Activated naive CD4-positive, alpha-beta T cell treated with anti-CD3 and anti-CD28 coated beads, Interleukin-2, amount 10 ng/mL, durations not matched to agents 7 days and 5 days (primary cell): ENCODE measurements around the gene PRKG2.
"Not testable (repeated sequence)": the region's sequence is repeated elsewhere in the genome, so short reads cannot be mapped to it uniquely, and the experiment has no call there.

Source experiments
- CTCF ChIA-PET: fragments of 350-600 bp; sonication (Branson Sonifier 250); formaldehyde crosslinking; loops from one replicate; lab custom pipeline; 2021; ENCODE audit warnings: antibody characterized with exemption; lab: Charles Lee
- DNase-seq: peaks from one replicate; pipeline ENCODE4 v3.0.0-alpha.2; 2020
- H3K27ac Mint-ChIP-seq: one replicate; pipeline ENCODE4 v1.8.0; 2021; ENCODE audit warnings: mild to moderate bottlenecking, moderate library complexity, mixed read lengths
- H3K27me3 Mint-ChIP-seq: one replicate; pipeline ENCODE4 v1.8.0; 2021; ENCODE audit warnings: mild to moderate bottlenecking, mixed read lengths
- H3K36me3 Mint-ChIP-seq: one replicate; pipeline ENCODE4 v1.8.0; 2021; ENCODE audit warnings: mixed read lengths
- H3K4me1 Mint-ChIP-seq: one replicate; pipeline ENCODE4 v1.8.0; 2021; ENCODE audit warnings: mixed read lengths
- H3K4me3 Mint-ChIP-seq: one replicate; pipeline ENCODE4 v1.8.0; 2021; ENCODE audit warnings: mild to moderate bottlenecking, moderate library complexity, mixed read lengths
- H3K9me3 Mint-ChIP-seq: one replicate; pipeline ENCODE4 v1.8.0; 2021; ENCODE audit warnings: mixed read lengths

Gene PRKG2

GRCh38 chr4:81153714-81154323 is 61.2 kb downstream of the PRKG2 start:
- H3K9me3 Mint-ChIP-seq, H3K36me3 Mint-ChIP-seq, H3K4me1 Mint-ChIP-seq, CTCF ChIA-PET, H3K27me3 Mint-ChIP-seq: not testable (repeated sequence)
- peak; percentile 41 for DNase-seq
- peak overlapping the region; percentile 74 for H3K4me3 Mint-ChIP-seq
- peak overlapping the region; percentile 84 for H3K27ac Mint-ChIP-seq

- H3K27me3 Mint-ChIP-seq = no peaks in the 10 kb centered on the region
- H3K4me3 Mint-ChIP-seq = peak overlapping the region; percentile 74
- H3K36me3 Mint-ChIP-seq = no peaks in the 10 kb centered on the region
- no peak for DNase-seq
- peaks cover 2% of the 10 kb centered on the region for H3K4me1 Mint-ChIP-seq
- H3K9me3 Mint-ChIP-seq = peaks cover 3% of the 10 kb centered on the region
- peak overlapping the region; percentile 84 for H3K27ac Mint-ChIP-seq
- CTCF ChIA-PET = no interaction called here
Observed at GRCh38 chr4:81152839-81153713, 61.9 kb downstream of the PRKG2 start.

GRCh38 chr4:81149976-81150375 is 65.0 kb downstream of the PRKG2 start:
- H3K9me3 Mint-ChIP-seq = peaks cover 3% of the 10 kb centered on the region
- CTCF ChIA-PET = no interaction called here

GRCh38 chr4:81148576-81148975 is 66.4 kb downstream of the PRKG2 start:
- no peak for DNase-seq

More at GRCh38 chr4:81149976-81150375, 65.0 kb downstream of the PRKG2 start:
- no peak for DNase-seq
- Mint-ChIP-seq H3K4me1 (peaks cover 2% of the 10 kb centered on the region), H3K4me3 (no peak overlapping the region), H3K36me3 (no peaks in the 10 kb centered on the region), H3K27ac (no peak overlapping the region), H3K27me3 (no peaks in the 10 kb centered on the region)

GRCh38 chr4:81146466-81146865 is 68.6 kb downstream of the PRKG2 start:
- H3K9me3 Mint-ChIP-seq = no peaks in the 10 kb centered on the region
- H3K4me3 Mint-ChIP-seq = no peak overlapping the region
- CTCF ChIA-PET = no interaction called here

More at GRCh38 chr4:81148576-81148975, 66.4 kb downstream of the PRKG2 start:
- Mint-ChIP-seq H3K4me1 (peaks cover 1% of the 10 kb centered on the region), H3K27ac (no peak overlapping the region), H3K9me3 (peaks cover under 1% of the 10 kb centered on the region), H3K36me3 (no peaks in the 10 kb centered on the region), H3K27me3 (no peaks in the 10 kb centered on the region), H3K4me3 (no peak overlapping the region)
- CTCF ChIA-PET = no interaction called here

GRCh38 chr4:81143183-81143582 is 71.8 kb downstream of the PRKG2 start:
- Mint-ChIP-seq H3K9me3 (no peaks in the 10 kb centered on the region), H3K4me1 (no peaks in the 10 kb centered on the region), H3K36me3 (no peaks in the 10 kb centered on the region), H3K4me3 (no peak overlapping the region), H3K27ac (no peak overlapping the region), H3K27me3 (no peaks in the 10 kb centered on the region)
- no peak for DNase-seq
- CTCF ChIA-PET = no interaction called here

More at GRCh38 chr4:81146466-81146865, 68.6 kb downstream of the PRKG2 start:
- Mint-ChIP-seq H3K27me3 (no peaks in the 10 kb centered on the region), H3K36me3 (no peaks in the 10 kb centered on the region), H3K27ac (no peak overlapping the region), H3K4me1 (no peaks in the 10 kb centered on the region)
- no peak for DNase-seq

GRCh38 chr4:81142744-81143143 is 72.3 kb downstream of the PRKG2 start:
- Mint-ChIP-seq H3K9me3 (no peaks in the 10 kb centered on the region), H3K4me1 (no peaks in the 10 kb centered on the region), H3K27ac (no peak overlapping the region), H3K27me3 (no peaks in the 10 kb centered on the region), H3K36me3 (no peaks in the 10 kb centered on the region), H3K4me3 (no peak overlapping the region)
- DNase-seq = no peak
- CTCF ChIA-PET = no interaction called here

- Mint-ChIP-seq H3K27ac (no peak overlapping the region), H3K9me3 (no peaks in the 10 kb centered on the region), H3K4me1 (no peaks in the 10 kb centered on the region), H3K36me3 (no peaks in the 10 kb centered on the region), H3K4me3 (no peak overlapping the region), H3K27me3 (no peaks in the 10 kb centered on the region)
- CTCF ChIA-PET = no interaction called here
- no peak for DNase-seq
Observed at GRCh38 chr4:81137894-81138293, 77.1 kb downstream of the PRKG2 start.

GRCh38 chr4:81137446-81137845 is 77.6 kb downstream of the PRKG2 start:
- DNase-seq = no peak
- no peaks in the 10 kb centered on the region for H3K36me3 Mint-ChIP-seq
- no peaks in the 10 kb centered on the region for H3K9me3 Mint-ChIP-seq
- no peaks in the 10 kb centered on the region for H3K4me1 Mint-ChIP-seq
- no peaks in the 10 kb centered on the region for H3K27me3 Mint-ChIP-seq
- CTCF ChIA-PET = no interaction called here
- no peak overlapping the region for H3K27ac Mint-ChIP-seq
- H3K4me3 Mint-ChIP-seq = no peak overlapping the region

GRCh38 chr4:81136161-81136905 is 78.7 kb downstream of the PRKG2 start:
- no peak overlapping the region for H3K4me3 Mint-ChIP-seq
- H3K27ac Mint-ChIP-seq = no peak overlapping the region
- DNase-seq = no peak
- no peaks in the 10 kb centered on the region for H3K27me3 Mint-ChIP-seq
- no peaks in the 10 kb centered on the region for H3K36me3 Mint-ChIP-seq
- H3K4me1 Mint-ChIP-seq = no peaks in the 10 kb centered on the region
- no peaks in the 10 kb centered on the region for H3K9me3 Mint-ChIP-seq
- CTCF ChIA-PET = no interaction called here

- no peak overlapping the region for H3K27ac Mint-ChIP-seq
- CTCF ChIA-PET = no interaction called here
- H3K4me1 Mint-ChIP-seq = no peaks in the 10 kb centered on the region
- no peaks in the 10 kb centered on the region for H3K9me3 Mint-ChIP-seq
- no peak for DNase-seq
- no peaks in the 10 kb centered on the region for H3K36me3 Mint-ChIP-seq
- no peak overlapping the region for H3K4me3 Mint-ChIP-seq
- no peaks in the 10 kb centered on the region for H3K27me3 Mint-ChIP-seq
Observed at GRCh38 chr4:81135501-81135900, 79.5 kb downstream of the PRKG2 start.

- Mint-ChIP-seq H3K27me3 (no peaks in the 10 kb centered on the region), H3K27ac (no peak overlapping the region), H3K4me3 (no peak overlapping the region), H3K9me3 (no peaks in the 10 kb centered on the region), H3K4me1 (no peaks in the 10 kb centered on the region), H3K36me3 (no peaks in the 10 kb centered on the region)
- CTCF ChIA-PET = interaction anchor here (1.0 kb wide), 1 partner anchor 220 kb away, joined by 3 read pairs; no protein-coding TSS in a partner anchor
- no peak for DNase-seq
Observed at GRCh38 chr4:81131563-81131962, 83.5 kb downstream of the PRKG2 start.

GRCh38 chr4:81131066-81131465 is 84.0 kb downstream of the PRKG2 start:
- Mint-ChIP-seq H3K9me3 (no peaks in the 10 kb centered on the region), H3K4me1 (no peaks in the 10 kb centered on the region), H3K27ac (no peak overlapping the region), H3K36me3 (no peaks in the 10 kb centered on the region), H3K27me3 (no peaks in the 10 kb centered on the region), H3K4me3 (no peak overlapping the region)
- CTCF ChIA-PET = no interaction called here
- DNase-seq = no peak

- H3K27me3 Mint-ChIP-seq = no peaks in the 10 kb centered on the region
- H3K4me1 Mint-ChIP-seq = no peaks in the 10 kb centered on the region
- H3K4me3 Mint-ChIP-seq = no peak overlapping the region
- H3K36me3 Mint-ChIP-seq = no peaks in the 10 kb centered on the region
- no peak overlapping the region for H3K27ac Mint-ChIP-seq
- DNase-seq = no peak
- no peaks in the 10 kb centered on the region for H3K9me3 Mint-ChIP-seq
- CTCF ChIA-PET = no interaction called here
Observed at GRCh38 chr4:81130569-81130968, 84.5 kb downstream of the PRKG2 start.
